ENCODE data around the gene ABCG4. TPM values are rescaled to one million over a fixed set of nuclear protein-coding genes. Genes with fewer than 3 reads are reported as not detected.

Gene ABCG4
- total and polyA plus RNA-seq, 2 experiments from 2014 or later: 0.58 to 1.0 TPM

GRCh38 chr11:119116235-119116594 lies 32.6 kb upstream of the ABCG4 start (continued):
- TF ChIP-seq ZNF462 (CRISPR knock-in tag; IDR thresholded peaks at IDR 0.05) (no peak), STAT1 (IDR thresholded peaks at IDR 0.05; ENCODE audit: unreplicated experiment) (no peak)

- H3K4me3 ChIP-seq: no peak overlapping the region
- Mint-ChIP-seq H3K27me3 (ENCODE audit: insufficient read depth, low read depth, poor library complexity) (peaks cover 14% of the 10 kb centered on the region), H3K4me1 (peaks cover 10% of the 10 kb centered on the region), H3K9me3 (no peaks in the 10 kb centered on the region), H3K4me3 (no peak overlapping the region), H3K27ac (no peak overlapping the region), H3K36me3 (ENCODE audit: low read depth) (no peaks in the 10 kb centered on the region; the same call in 2 of the 3 replicates)
- H3K36me3 ChIP-seq (ENCODE audit: insufficient read depth): no peaks in the 10 kb centered on the region
- no peaks in the 10 kb centered on the region for H3K27me3 ChIP-seq (ENCODE audit: insufficient read depth)
- no peak overlapping the region for H2AFZ ChIP-seq
- no peak for ATAC-seq
- H4K20me1 ChIP-seq (replicated peaks; ENCODE audit: insufficient read depth): no peaks in the 10 kb centered on the region
- H3K4me1 ChIP-seq (ENCODE audit: insufficient read depth): peaks cover 12% of the 10 kb centered on the region
- 0 out of 2 replicates have a peak, but pooled peaks cover 3% of the 10 kb centered on the region for H3F3A ChIP-seq (replicated peaks; ENCODE audit: low read depth)
- H3K27ac ChIP-seq (ENCODE audit: low read depth): no peak overlapping the region
- no peak overlapping the region for H3K4me2 ChIP-seq
- peaks cover under 1% of the 10 kb centered on the region; the same call in 1 of the 2 replicates for H3K79me2 ChIP-seq (replicated peaks; ENCODE audit: insufficient read depth)
- no peaks in the 10 kb centered on the region for H3K9me2 ChIP-seq (ENCODE audit: insufficient read depth)
- DNase-seq (ENCODE audit: low spot score): no peak
- TF ChIP-seq CREB1 (CRISPR knock-in tag; IDR thresholded peaks at IDR 0.05; ENCODE audit: low read depth): no peak
- TF ChIP-seq NANOG (IDR thresholded peaks at IDR 0.05; ENCODE audit: borderline replicate concordance): no peak
- TF ChIP-seq POLR2AphosphoS5 (IDR thresholded peaks at IDR 0.05; ENCODE audit: low read depth): no peak
- TF ChIP-seq ETS1 (IDR thresholded peaks at IDR 0.05): no peak
- TF ChIP-seq STAT1 (IDR thresholded peaks at IDR 0.05; ENCODE audit: unreplicated experiment): no peak
- TF ChIP-seq ZNF462 (CRISPR knock-in tag; IDR thresholded peaks at IDR 0.05): no peak
- TF ChIP-seq EZH2 (IDR thresholded peaks at IDR 0.05; ENCODE audit: low read depth, unreplicated experiment): no peak
- no peak for TF ChIP-seq ZNF114 (CRISPR knock-in tag; IDR thresholded peaks at IDR 0.05)
Observed at GRCh38 chr11:119116601-119117000, 32.3 kb upstream of the ABCG4 start.

All from GM23338 (cell line).